GM23338 (cell line): ENCODE measurements around the gene MMP13. TPM values are rescaled to one million over a fixed set of nuclear protein-coding genes. Genes with fewer than 3 reads are reported as not detected.

Experiments
- ATAC-seq: fragments of 200-7000 bp; cut with Tn5 transposase; 3 replicates; pipeline ENCODE4 v1.9.1; 2020
- DNase-seq: peaks from one replicate; pipeline ENCODE4 v3.0.0-alpha.2; 2015; ENCODE audit warnings: low spot score
- H2AFZ ChIP-seq: fragments of 200-600 bp; sonication (generic); 2 replicates; pipeline ENCODE4 v1.8.0; 2016; ENCODE audit warnings: antibody characterized with exemption, mild to moderate bottlenecking, moderate library complexity
- H3F3A ChIP-seq: fragments of 200-600 bp; sonication (generic); replicated peaks from 2 replicates; pipeline ENCODE4 v1.8.0; 2017; ENCODE audit warnings: antibody characterized with exemption, mixed run types, low read depth
- H3K27ac ChIP-seq: fragments of 200-600 bp; sonication (generic); 2 replicates; pipeline ENCODE4 v1.6.1; 2016; ENCODE audit warnings: low read depth
- H3K27me3 ChIP-seq: fragments of 200-600 bp; sonication (generic); 2 replicates; pipeline ENCODE4 v1.8.0; 2016; ENCODE audit warnings: mild to moderate bottlenecking, mixed run types, moderate library complexity; ENCODE audit not compliant: insufficient read depth
- H3K36me3 ChIP-seq: fragments of 200-600 bp; sonication (generic); 2 replicates; pipeline ENCODE4 v1.8.0; 2016; ENCODE audit warnings: mild to moderate bottlenecking; ENCODE audit not compliant: insufficient read depth
- H3K4me1 ChIP-seq: fragments of 200-600 bp; sonication (generic); 2 replicates; pipeline ENCODE4 v1.8.0; 2016; ENCODE audit warnings: mild to moderate bottlenecking, moderate library complexity; ENCODE audit not compliant: insufficient read depth
- H3K4me2 ChIP-seq: fragments of 200-600 bp; sonication (generic); 2 replicates; pipeline ENCODE4 v1.7.1; 2017; ENCODE audit warnings: mixed run types
- H3K4me3 ChIP-seq: fragments of 200-600 bp; sonication (generic); 2 replicates; pipeline ENCODE4 v1.6.1; 2016; ENCODE audit warnings: mixed run types
- H3K79me2 ChIP-seq: fragments of 200-600 bp; sonication (generic); replicated peaks from 2 replicates; pipeline ENCODE4 v1.8.0; 2017; ENCODE audit warnings: mild to moderate bottlenecking; ENCODE audit not compliant: insufficient read depth
- H3K9me2 ChIP-seq: fragments of 200-600 bp; sonication (generic); 2 replicates; pipeline ENCODE4 v1.8.0; 2017; ENCODE audit not compliant: insufficient read depth
- H4K20me1 ChIP-seq: fragments of 200-600 bp; sonication (generic); replicated peaks from 2 replicates; pipeline ENCODE4 v1.8.0; 2017; ENCODE audit warnings: mild to moderate bottlenecking; ENCODE audit not compliant: insufficient read depth
- H3K27ac Mint-ChIP-seq: 2 replicates; pipeline ENCODE4 v1.8.0; 2020; ENCODE audit warnings: inconsistent platforms, mild to moderate bottlenecking, moderate library complexity, mixed read lengths
- H3K27me3 Mint-ChIP-seq: 3 replicates; pipeline ENCODE4 v1.8.0; 2022; ENCODE audit warnings: low read depth, mild to moderate bottlenecking, moderate library complexity, mixed read lengths, inconsistent platforms; ENCODE audit not compliant: insufficient read depth, poor library complexity
- H3K36me3 Mint-ChIP-seq: 3 replicates; pipeline ENCODE4 v1.8.0; 2021; ENCODE audit warnings: low read depth, mild to moderate bottlenecking, inconsistent platforms, moderate library complexity, mixed read lengths
- H3K4me1 Mint-ChIP-seq: 3 replicates; pipeline ENCODE4 v1.8.0; 2020; ENCODE audit warnings: mild to moderate bottlenecking, inconsistent platforms, mixed read lengths
- H3K4me3 Mint-ChIP-seq: 3 replicates; pipeline ENCODE4 v1.8.0; 2021; ENCODE audit warnings: moderate library complexity, mild to moderate bottlenecking, inconsistent platforms, mixed read lengths
- H3K9me3 Mint-ChIP-seq: 3 replicates; pipeline ENCODE4 v1.8.0; 2020; ENCODE audit warnings: moderate library complexity, mild to moderate bottlenecking, inconsistent platforms, mixed read lengths
- CREB1 ChIP-seq: fragments of 250-450 bp; sonication (Bioruptor Pico); IDR thresholded peaks from 2 replicates; pipeline ENCODE4 v1.5.0; 2020; ENCODE audit warnings: low read depth, mild to moderate bottlenecking, moderate library complexity
- CTCF ChIP-seq, 2 experiments: fragments of 200-600 bp in 1 of 2; sonication (generic) in 1 of 2; conservative IDR thresholded peaks; 2 replicates each; pipeline versions ENCODE4 v1.5.1 to v1.6.1; 2016 to 2017; ENCODE audit warnings: antibody characterized with exemption in 2 of 2, low read depth in 2 of 2, mild to moderate bottlenecking in 2 of 2, moderate library complexity in 1 of 2
- EZH2 ChIP-seq: fragments of 200-600 bp; sonication (generic); IDR thresholded peaks from one replicate; pipeline ENCODE4 v1.8.0; 2017; ENCODE audit warnings: antibody characterized with exemption, mild to moderate bottlenecking, low read depth; ENCODE audit not compliant: unreplicated experiment
- NANOG ChIP-seq: IDR thresholded peaks from 2 replicates; pipeline ENCODE4 v1.6.1; 2016; ENCODE audit warnings: antibody characterized with exemption, borderline replicate concordance
- POLR2AphosphoS5 ChIP-seq: IDR thresholded peaks from 2 replicates; pipeline ENCODE4 v1.6.1; 2016; ENCODE audit warnings: antibody characterized with exemption, low read depth
- ZNF114 ChIP-seq: fragments of 250-450 bp; sonication (Bioruptor Pico); IDR thresholded peaks from 2 replicates; pipeline ENCODE4 v1.5.0; 2020; ENCODE audit warnings: mild to moderate bottlenecking, moderate library complexity
- ZNF462 ChIP-seq: fragments of 250-450 bp; sonication (Bioruptor Pico); IDR thresholded peaks from 2 replicates; pipeline ENCODE4 v1.5.0; 2020; ENCODE audit warnings: mild to moderate bottlenecking, moderate library complexity
- polyA plus RNA-seq: library from polyadenylated mRNA; unstranded; fragments of >200 nt; fragmentation: Nextera tagmentation; extraction: Ambion mirVana; gene quantifications from 2 replicates; pipeline ENCODE4 v1.2.1, GENCODE V29; 2016
- total RNA-seq: library from RNA; depleted of rRNA; stranded (reverse); fragments of >200 nt; shearing (Covaris generic); gene quantifications from 2 replicates; pipeline ENCODE4 v1.2.3, GENCODE V29; 2014
- TF ChIP-seq, protein P1 (sequence below): IDR thresholded peaks from 2 replicates; pipeline ENCODE4 v1.6.1; 2016; ENCODE audit warnings: antibody characterized with exemption

The MMP13 gene
- total and polyA plus RNA-seq, 2 experiments from 2014 or later, result not detected

DNA sequence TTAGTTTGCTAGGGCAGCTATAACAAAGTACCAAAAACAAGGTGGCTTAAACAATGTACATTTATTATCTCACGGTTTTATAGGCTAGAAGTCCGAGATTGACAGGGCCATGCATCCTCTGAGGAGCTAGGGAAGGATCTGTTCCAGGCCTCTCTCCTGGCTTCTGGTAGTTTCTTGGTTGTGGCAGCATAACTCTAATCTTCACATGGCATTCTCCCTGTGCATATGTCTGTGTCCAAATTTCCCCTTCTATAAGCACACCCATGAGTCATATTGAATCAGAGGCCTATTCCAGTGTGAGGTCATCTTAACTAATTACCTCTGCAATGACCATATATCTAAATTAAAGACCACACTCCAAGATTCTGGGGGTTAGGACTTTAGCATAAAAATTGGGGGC, 31.3 kb upstream of the MMP13 start:
- H3K27ac ChIP-seq, result no peak overlapping the region
- H3K27me3 ChIP-seq, result no peaks in the 10 kb centered on the region
- H4K20me1 ChIP-seq, result no peaks in the 10 kb centered on the region
- no peaks in the 10 kb centered on the region for H3K36me3 ChIP-seq
- peaks cover 5% of the 10 kb centered on the region; the same call in 2 of the 3 replicates for H3K4me1 Mint-ChIP-seq
- H3K27ac Mint-ChIP-seq, result no peak overlapping the region
- H3K4me1 ChIP-seq, result no peaks in the 10 kb centered on the region
- no peaks in the 10 kb centered on the region for H3K36me3 Mint-ChIP-seq
- H3K4me2 ChIP-seq, result no peak overlapping the region
- DNase-seq, result no peak
- H3F3A ChIP-seq, result no peaks in the 10 kb centered on the region
- no peaks in the 10 kb centered on the region for H3K79me2 ChIP-seq
- H3K9me2 ChIP-seq, result 0 out of 2 replicates have a peak, but pooled peaks cover 4% of the 10 kb centered on the region
- peaks cover 2% of the 10 kb centered on the region for H3K27me3 Mint-ChIP-seq
- H3K4me3 Mint-ChIP-seq, result no peak overlapping the region
- H3K9me3 Mint-ChIP-seq, result no peaks in the 10 kb centered on the region; the same call in 2 of the 3 replicates
- H3K4me3 ChIP-seq, result no peak overlapping the region
- no peak for TF ChIP-seq ZNF114 (CRISPR knock-in tag)
- TF ChIP-seq POLR2AphosphoS5, result no peak
- TF ChIP-seq ZNF462 (CRISPR knock-in tag), result no peak
- no peak for TF ChIP-seq CREB1 (CRISPR knock-in tag)
- TF ChIP-seq, protein P1, sequence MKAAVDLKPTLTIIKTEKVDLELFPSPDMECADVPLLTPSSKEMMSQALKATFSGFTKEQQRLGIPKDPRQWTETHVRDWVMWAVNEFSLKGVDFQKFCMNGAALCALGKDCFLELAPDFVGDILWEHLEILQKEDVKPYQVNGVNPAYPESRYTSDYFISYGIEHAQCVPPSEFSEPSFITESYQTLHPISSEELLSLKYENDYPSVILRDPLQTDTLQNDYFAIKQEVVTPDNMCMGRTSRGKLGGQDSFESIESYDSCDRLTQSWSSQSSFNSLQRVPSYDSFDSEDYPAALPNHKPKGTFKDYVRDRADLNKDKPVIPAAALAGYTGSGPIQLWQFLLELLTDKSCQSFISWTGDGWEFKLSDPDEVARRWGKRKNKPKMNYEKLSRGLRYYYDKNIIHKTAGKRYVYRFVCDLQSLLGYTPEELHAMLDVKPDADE, result no peak
- TF ChIP-seq EZH2, result no peak
- no peak for TF ChIP-seq CTCF (conservative IDR thresholded peaks at IDR 0.05; ENCODE audit: low read depth in 2 of 2)
- TF ChIP-seq NANOG, result no peak
- no peak overlapping the region for H2AFZ ChIP-seq
- no peak for ATAC-seq
